Stimulated activated effector memory CD8-positive, alpha-beta T cell treated with anti-CD3 and anti-CD28 coated beads, Interleukin-12 subunit alpha, Interleukin-12 subunit beta, amount 100 ng/mL, for 72 hours (primary cell): Measurements from ENCODE around the gene PPP1R37.
A peak's percentile ranks its signal among the peaks of the same experiment; 100 is the strongest.

Experiments
- ATAC-seq: fragments of 150-1000 bp; cut with Tn5 transposase; 2 replicates; pipeline ENCODE4 v1.10.0; 2021
- DNase-seq, 2 donors: peaks; one replicate each; pipeline ENCODE4 v3.0.0; 2021 to 2022; ENCODE audit warnings: low spot score in 2 of 2
- H3K27ac Mint-ChIP-seq: one replicate; pipeline ENCODE4 v1.8.0; 2022; ENCODE audit warnings: mild to moderate bottlenecking, mixed read lengths
- H3K36me3 Mint-ChIP-seq: one replicate; pipeline ENCODE4 v1.8.0; 2022; ENCODE audit warnings: mild to moderate bottlenecking, mixed read lengths
- H3K4me1 Mint-ChIP-seq: one replicate; pipeline ENCODE4 v1.8.0; 2022; ENCODE audit warnings: mixed read lengths
- H3K4me3 Mint-ChIP-seq: one replicate; pipeline ENCODE4 v1.8.0; 2022; ENCODE audit warnings: mild to moderate bottlenecking, mixed read lengths
- H3K9me3 Mint-ChIP-seq: one replicate; pipeline ENCODE4 v1.8.0; 2022; ENCODE audit warnings: mixed read lengths

Gene PPP1R37

GRCh38 chr19:45128806-45129205 is 35.8 kb downstream of the PPP1R37 start:
- Mint-ChIP-seq H3K4me3 (no peak overlapping the region), H3K4me1 (peaks cover 37% of the 10 kb centered on the region), H3K36me3 (peaks cover 15% of the 10 kb centered on the region), H3K9me3 (no peaks in the 10 kb centered on the region), H3K27ac (no peak overlapping the region)
- no peak for ATAC-seq
- DNase-seq = no peak

- Mint-ChIP-seq H3K27ac (peak overlapping the region; percentile 50), H3K4me1 (peaks cover 36% of the 10 kb centered on the region), H3K4me3 (no peak overlapping the region), H3K36me3 (peaks cover 11% of the 10 kb centered on the region), H3K9me3 (no peaks in the 10 kb centered on the region)
- DNase-seq (no peak), ATAC-seq (no peak)
Measured at GRCh38 chr19:45130236-45130635, 37.3 kb downstream of the PPP1R37 start.

GRCh38 chr19:45130888-45131615 is 38.1 kb downstream of the PPP1R37 start:
- peak overlapping the region; percentile 50 for H3K27ac Mint-ChIP-seq
- peak; percentile 28 for ATAC-seq
- DNase-seq = no peak

GRCh38 chr19:45133661-45134060 is 40.7 kb downstream of the PPP1R37 start:
- no peaks in the 10 kb centered on the region for H3K36me3 Mint-ChIP-seq
- no peak for ATAC-seq

More at GRCh38 chr19:45130888-45131615, 38.1 kb downstream of the PPP1R37 start:
- Mint-ChIP-seq H3K36me3 (peaks cover 11% of the 10 kb centered on the region), H3K9me3 (no peaks in the 10 kb centered on the region), H3K4me3 (no peak overlapping the region), H3K4me1 (peaks cover 30% of the 10 kb centered on the region)

GRCh38 chr19:45135176-45135885 is 42.4 kb downstream of the PPP1R37 start:
- Mint-ChIP-seq H3K4me3 (no peak overlapping the region), H3K9me3 (no peaks in the 10 kb centered on the region), H3K36me3 (peaks cover 3% of the 10 kb centered on the region), H3K27ac (peak overlapping the region; percentile 23), H3K4me1 (peaks cover 36% of the 10 kb centered on the region)
- ATAC-seq = no peak
- DNase-seq = no peak

More at GRCh38 chr19:45133661-45134060, 40.7 kb downstream of the PPP1R37 start:
- Mint-ChIP-seq H3K4me3 (no peak overlapping the region), H3K9me3 (no peaks in the 10 kb centered on the region), H3K27ac (peak overlapping the region; percentile 37), H3K4me1 (peaks cover 36% of the 10 kb centered on the region)
- DNase-seq = no peak

GRCh38 chr19:45136507-45137178 is 43.7 kb downstream of the PPP1R37 start:
- peak overlapping the region; percentile 41 for H3K27ac Mint-ChIP-seq
- DNase-seq (no peak), ATAC-seq (no peak)
- no peak overlapping the region for H3K4me3 Mint-ChIP-seq
- H3K36me3 Mint-ChIP-seq = peaks cover 11% of the 10 kb centered on the region
- H3K4me1 Mint-ChIP-seq = peaks cover 26% of the 10 kb centered on the region
- no peaks in the 10 kb centered on the region for H3K9me3 Mint-ChIP-seq

GRCh38 chr19:45137179-45137761 is 44.3 kb downstream of the PPP1R37 start:
- DNase-seq = no peak
- H3K27ac Mint-ChIP-seq = peak overlapping the region; percentile 41
- peaks cover 14% of the 10 kb centered on the region for H3K36me3 Mint-ChIP-seq
- ATAC-seq = no peak
- no peaks in the 10 kb centered on the region for H3K9me3 Mint-ChIP-seq
- H3K4me1 Mint-ChIP-seq = peaks cover 23% of the 10 kb centered on the region
- no peak overlapping the region for H3K4me3 Mint-ChIP-seq

- Mint-ChIP-seq H3K4me1 (peaks cover 30% of the 10 kb centered on the region), H3K9me3 (no peaks in the 10 kb centered on the region)
Measured at GRCh38 chr19:45138303-45138751, 45.3 kb downstream of the PPP1R37 start.

GRCh38 chr19:45139286-45140143 is 46.5 kb downstream of the PPP1R37 start:
- Mint-ChIP-seq H3K4me3 (no peak overlapping the region), H3K27ac (no peak overlapping the region), H3K36me3 (peaks cover 33% of the 10 kb centered on the region), H3K4me1 (peaks cover 23% of the 10 kb centered on the region), H3K9me3 (no peaks in the 10 kb centered on the region)
- ATAC-seq (peak; percentile 12), DNase-seq (no peak)

More at GRCh38 chr19:45138303-45138751, 45.3 kb downstream of the PPP1R37 start:
- peak overlapping the region; percentile 51 for H3K27ac Mint-ChIP-seq
- ATAC-seq = no peak
- peaks cover 24% of the 10 kb centered on the region for H3K36me3 Mint-ChIP-seq
- no peak overlapping the region for H3K4me3 Mint-ChIP-seq
- no peak for DNase-seq

GRCh38 chr19:45140144-45140503 is 47.1 kb downstream of the PPP1R37 start:
- H3K4me3 Mint-ChIP-seq = no peak overlapping the region
- peaks cover 33% of the 10 kb centered on the region for H3K36me3 Mint-ChIP-seq
- H3K9me3 Mint-ChIP-seq = no peaks in the 10 kb centered on the region
- no peak overlapping the region for H3K27ac Mint-ChIP-seq
- H3K4me1 Mint-ChIP-seq = peaks cover 23% of the 10 kb centered on the region
- DNase-seq = no peak
- ATAC-seq = no peak

- H3K4me3 Mint-ChIP-seq = no peak overlapping the region
- DNase-seq (no peak), ATAC-seq (no peak)
- peaks cover 33% of the 10 kb centered on the region for H3K36me3 Mint-ChIP-seq
- no peak overlapping the region for H3K27ac Mint-ChIP-seq
- H3K4me1 Mint-ChIP-seq = peaks cover 23% of the 10 kb centered on the region
- no peaks in the 10 kb centered on the region for H3K9me3 Mint-ChIP-seq
Measured at GRCh38 chr19:45140533-45140932, 47.6 kb downstream of the PPP1R37 start.

GRCh38 chr19:45141203-45141900 is 48.4 kb downstream of the PPP1R37 start:
- no peak overlapping the region for H3K4me3 Mint-ChIP-seq
- H3K27ac Mint-ChIP-seq = no peak overlapping the region
- ATAC-seq = no peak
- peaks cover 33% of the 10 kb centered on the region for H3K36me3 Mint-ChIP-seq
- H3K4me1 Mint-ChIP-seq = peaks cover 23% of the 10 kb centered on the region
- no peak for DNase-seq
- no peaks in the 10 kb centered on the region for H3K9me3 Mint-ChIP-seq

GRCh38 chr19:45142016-45142725 is 49.2 kb downstream of the PPP1R37 start:
- no peaks in the 10 kb centered on the region for H3K9me3 Mint-ChIP-seq
- peaks cover 33% of the 10 kb centered on the region for H3K36me3 Mint-ChIP-seq
- H3K4me1 Mint-ChIP-seq = peaks cover 18% of the 10 kb centered on the region
- DNase-seq (no peak), ATAC-seq (no peak)
- H3K4me3 Mint-ChIP-seq = no peak overlapping the region
- H3K27ac Mint-ChIP-seq = peak overlapping the region; percentile 74
